PC-9 (cell line): Measurements from ENCODE around the gene SRPRB. TPM values are rescaled to one million over a fixed set of nuclear protein-coding genes. Genes with fewer than 3 reads are reported as not detected.

Source experiments
- BruUV-seq: library from RNA; stranded (reverse); fragments of 400-500 nt; replicated peaks from 2 replicates; lab custom pipeline; 2021; lab: Mats Ljungman, UMichigan
- CTCF ChIA-PET: fragments of 300-600 bp; sonication (Branson Sonifier 250); formaldehyde crosslinking; loops from one replicate; lab custom pipeline; 2022; ENCODE audit warnings: antibody characterized with exemption; lab: Charles Lee
- POLR2A ChIA-PET: fragments of 300-600 bp; sonication (Branson Sonifier 250); formaldehyde crosslinking; loops from one replicate; lab custom pipeline; 2022; ENCODE audit warnings: antibody characterized with exemption; ENCODE audit not compliant: unreplicated experiment; lab: Charles Lee
- DNase-seq, 2 experiments: peaks; one replicate each; pipeline versions ENCODE4 v3.0.0 to v3.0.0-alpha.2; 2015 to 2022; ENCODE audit warnings: mixed read lengths in 1 of 2
- H2AFZ ChIP-seq: fragments of 200-600 bp; sonication (generic); 2 replicates; pipeline ENCODE4 v1.8.1; 2017; ENCODE audit warnings: antibody characterized with exemption
- H3F3A ChIP-seq: fragments of 200-600 bp; sonication (generic); 2 replicates; pipeline ENCODE4 v1.8.1; 2017; ENCODE audit warnings: antibody characterized with exemption, mild to moderate bottlenecking, low read depth; ENCODE audit not compliant: insufficient read depth
- H3K27ac ChIP-seq: fragments of 200-600 bp; sonication (generic); 2 replicates; pipeline ENCODE4 v1.6.1; 2016; ENCODE audit warnings: mixed run types
- H3K27me3 ChIP-seq: fragments of 200-600 bp; sonication (generic); 2 replicates; pipeline ENCODE4 v1.6.1; 2016; ENCODE audit warnings: low read depth, mixed run types; ENCODE audit not compliant: insufficient read depth
- H3K36me3 ChIP-seq: fragments of 200-600 bp; sonication (generic); 2 replicates; pipeline ENCODE4 v1.6.1; 2016; ENCODE audit warnings: low read depth, mixed run types
- H3K4me1 ChIP-seq: fragments of 200-600 bp; sonication (generic); replicated peaks from 2 replicates; pipeline ENCODE4 v1.6.1; 2016; ENCODE audit warnings: mixed run types; ENCODE audit not compliant: insufficient read depth
- H3K4me2 ChIP-seq: fragments of 200-600 bp; sonication (generic); 2 replicates; pipeline ENCODE4 v1.6.1; 2017; ENCODE audit warnings: mixed run types
- H3K4me3 ChIP-seq: fragments of 200-600 bp; sonication (generic); 2 replicates; pipeline ENCODE4 v1.6.1; 2016; ENCODE audit warnings: mixed run types
- H3K79me2 ChIP-seq: fragments of 200-600 bp; sonication (generic); 2 replicates; pipeline ENCODE4 v1.6.1; 2017; ENCODE audit warnings: low read depth, mixed run types
- H3K9me2 ChIP-seq: fragments of 200-600 bp; sonication (generic); 2 replicates; pipeline ENCODE4 v1.8.1; 2017; ENCODE audit warnings: mild to moderate bottlenecking; ENCODE audit not compliant: insufficient read depth
- H3K9me3 ChIP-seq: fragments of 200-600 bp; sonication (generic); 2 replicates; pipeline ENCODE4 v1.8.1; 2016; ENCODE audit warnings: low read depth; ENCODE audit not compliant: insufficient read depth
- H4K20me1 ChIP-seq: fragments of 200-600 bp; sonication (generic); 2 replicates; pipeline ENCODE4 v1.8.1; 2017; ENCODE audit not compliant: insufficient read depth
- EZH2 ChIP-seq: fragments of 200-600 bp; sonication (generic); IDR thresholded peaks from 2 replicates; pipeline ENCODE4 v1.8.0; 2017; ENCODE audit warnings: antibody characterized with exemption, low read depth
- intact Hi-C: fragments of 100-400 bp; cut with micrococcal nuclease; formaldehyde crosslinking; loops from one replicate; pipeline ENCODE4 v1.10.0; 2022; ENCODE audit not compliant: unreplicated experiment
- total RNA-seq: library from RNA; stranded (reverse); gene quantifications from 2 replicates; pipeline ENCODE4 v1.2.3, GENCODE V29; 2021
- TF ChIP-seq, protein P1 (sequence below): fragments of 200-600 bp; sonication (generic); conservative IDR thresholded peaks from 2 replicates; pipeline ENCODE4 v1.6.1; 2017; ENCODE audit warnings: mixed run types, antibody characterized with exemption, mild to moderate bottlenecking, moderate library complexity

Gene SRPRB
- total RNA-seq, 1 experiment from 2014 or later = 25.5 TPM

DNA sequence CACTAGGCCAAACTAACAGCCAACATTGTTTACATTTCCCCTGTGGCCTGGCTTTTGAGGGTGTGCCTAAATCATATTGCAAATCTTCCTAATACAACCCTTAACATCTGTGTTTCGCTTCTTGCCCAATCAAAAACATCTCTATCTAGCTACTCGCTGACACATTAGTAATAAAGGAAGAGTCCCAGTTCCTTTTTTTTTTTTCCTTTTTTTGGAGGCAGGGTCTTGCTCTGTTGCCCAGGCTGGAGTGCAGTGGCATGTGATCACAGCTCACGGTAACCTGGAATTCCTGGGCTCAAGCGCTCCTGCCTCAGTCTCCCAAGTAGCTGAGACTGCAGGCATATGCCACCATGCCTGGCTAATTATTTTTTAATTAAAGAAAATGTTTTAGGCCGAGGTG lies 2.1 kb upstream of the SRPRB start:
- H3K9me3 ChIP-seq = no peaks in the 10 kb centered on the region

DNA sequence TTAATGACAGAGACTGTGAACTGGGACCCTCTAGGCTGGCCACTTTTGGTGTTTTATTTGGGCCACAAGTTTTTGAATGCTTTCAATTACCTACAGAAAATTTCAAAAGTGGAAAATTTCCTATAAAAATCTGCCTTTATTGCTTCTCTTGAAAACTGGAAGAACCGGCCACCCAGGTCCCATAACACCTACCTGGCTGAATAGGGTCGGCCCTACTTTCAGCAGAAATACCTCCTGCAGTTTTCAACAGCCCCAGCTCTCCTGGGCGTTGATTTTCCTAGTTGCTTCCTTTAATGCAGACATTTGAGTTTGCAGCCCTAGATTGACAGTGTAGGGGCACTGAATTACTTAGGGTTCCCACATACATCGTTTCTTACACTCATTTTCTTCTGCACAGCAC lies 719 bp upstream of the SRPRB start:
- ChIA-PET CTCF (no interaction called here), POLR2A (no interaction called here)
- no peaks in the 10 kb centered on the region for H3K9me2 ChIP-seq
- peaks cover 19% of the 10 kb centered on the region for H3K79me2 ChIP-seq
- peak overlapping the region; percentile 79; the same call in 1 of the 2 replicates for H3K4me3 ChIP-seq
- BruUV-seq = no TSS peak
- DNase-seq = peak; percentile 9 to 49
- H3K27me3 ChIP-seq = no peaks in the 10 kb centered on the region
- H3K4me2 ChIP-seq = peak overlapping the region; percentile 97
- intact Hi-C loops = loop anchor here (2.0 to 10.0 kb wide), 6 partner anchors 142 to 1080 kb away; partner anchors contain the start of genes CDV3 and NPHP3
- no peaks in the 10 kb centered on the region for H4K20me1 ChIP-seq
- H3F3A ChIP-seq = peaks cover 7% of the 10 kb centered on the region
- peak overlapping the region; percentile 88 for H2AFZ ChIP-seq
- H3K27ac ChIP-seq = peak overlapping the region; percentile 43; the same call in 1 of the 2 replicates
- peaks cover 21% of the 10 kb centered on the region for H3K4me1 ChIP-seq
- peaks cover 17% of the 10 kb centered on the region for H3K36me3 ChIP-seq
- no peaks in the 10 kb centered on the region for H3K9me3 ChIP-seq
- TF ChIP-seq, protein P1, sequence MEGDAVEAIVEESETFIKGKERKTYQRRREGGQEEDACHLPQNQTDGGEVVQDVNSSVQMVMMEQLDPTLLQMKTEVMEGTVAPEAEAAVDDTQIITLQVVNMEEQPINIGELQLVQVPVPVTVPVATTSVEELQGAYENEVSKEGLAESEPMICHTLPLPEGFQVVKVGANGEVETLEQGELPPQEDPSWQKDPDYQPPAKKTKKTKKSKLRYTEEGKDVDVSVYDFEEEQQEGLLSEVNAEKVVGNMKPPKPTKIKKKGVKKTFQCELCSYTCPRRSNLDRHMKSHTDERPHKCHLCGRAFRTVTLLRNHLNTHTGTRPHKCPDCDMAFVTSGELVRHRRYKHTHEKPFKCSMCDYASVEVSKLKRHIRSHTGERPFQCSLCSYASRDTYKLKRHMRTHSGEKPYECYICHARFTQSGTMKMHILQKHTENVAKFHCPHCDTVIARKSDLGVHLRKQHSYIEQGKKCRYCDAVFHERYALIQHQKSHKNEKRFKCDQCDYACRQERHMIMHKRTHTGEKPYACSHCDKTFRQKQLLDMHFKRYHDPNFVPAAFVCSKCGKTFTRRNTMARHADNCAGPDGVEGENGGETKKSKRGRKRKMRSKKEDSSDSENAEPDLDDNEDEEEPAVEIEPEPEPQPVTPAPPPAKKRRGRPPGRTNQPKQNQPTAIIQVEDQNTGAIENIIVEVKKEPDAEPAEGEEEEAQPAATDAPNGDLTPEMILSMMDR = no peak
- no peak for TF ChIP-seq EZH2

More for the DNA sequence above, 2.1 kb upstream of the SRPRB start:
- no peak for TF ChIP-seq EZH2
- TF ChIP-seq, protein P1 = no peak
- ChIA-PET POLR2A (no interaction called here), CTCF (no interaction called here)
- Histone ChIP-seq H4K20me1 (no peaks in the 10 kb centered on the region), H3K9me2 (no peaks in the 10 kb centered on the region), H3K4me3 (no peak overlapping the region), H3K27me3 (no peaks in the 10 kb centered on the region), H3K36me3 (peaks cover 10% of the 10 kb centered on the region; the same call in 1 of the 2 replicates), H3K4me1 (peaks cover 27% of the 10 kb centered on the region), H3K4me2 (no peak overlapping the region), H3F3A (peaks cover 7% of the 10 kb centered on the region), H3K79me2 (peaks cover 16% of the 10 kb centered on the region), H3K27ac (no peak overlapping the region), H2AFZ (no peak overlapping the region)
- BruUV-seq = no TSS peak
- no peak for DNase-seq
- intact Hi-C loops = loop anchor here (10.0 kb wide), 4 partner anchors 229 to 1079 kb away; partner anchors contain the start of genes CDV3 and NPHP3

DNA sequence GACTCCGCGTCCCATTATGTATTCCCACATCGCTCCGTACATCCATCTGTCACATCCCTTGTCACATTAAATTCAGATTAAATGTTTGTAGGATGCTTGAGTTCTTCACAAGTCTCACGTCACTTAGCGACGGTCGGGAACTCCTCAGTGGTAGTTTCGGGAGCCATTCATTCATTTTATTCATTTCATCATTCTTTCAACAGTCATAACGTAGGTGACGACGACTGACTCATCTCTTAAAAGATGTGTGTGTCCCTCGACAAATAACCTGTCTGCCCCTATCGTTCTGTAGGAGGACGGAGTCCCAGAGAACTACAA lies 272 bp upstream of the SRPRB start:
- CTCF ChIA-PET = no interaction called here
- Histone ChIP-seq H3K4me2 (peak overlapping the region; percentile 97), H3K9me3 (no peaks in the 10 kb centered on the region), H3K9me2 (no peaks in the 10 kb centered on the region), H3K4me3 (peak overlapping the region; percentile 79), H3K4me1 (peaks cover 18% of the 10 kb centered on the region), H3K79me2 (peaks cover 19% of the 10 kb centered on the region), H3K36me3 (peaks cover 17% of the 10 kb centered on the region), H2AFZ (peak overlapping the region; percentile 88), H3K27ac (peak overlapping the region; percentile 43; the same call in 1 of the 2 replicates), H4K20me1 (no peaks in the 10 kb centered on the region), H3F3A (peaks cover 10% of the 10 kb centered on the region), H3K27me3 (no peaks in the 10 kb centered on the region)
- TF ChIP-seq EZH2 = no peak
- intact Hi-C loops = loop anchor here (2.0 to 10.0 kb wide), 6 partner anchors 143 to 1081 kb away; partner anchors contain the start of genes CDV3 and NPHP3
- no peak for DNase-seq
- POLR2A ChIA-PET = no interaction called here
- no TSS peak for BruUV-seq

DNA sequence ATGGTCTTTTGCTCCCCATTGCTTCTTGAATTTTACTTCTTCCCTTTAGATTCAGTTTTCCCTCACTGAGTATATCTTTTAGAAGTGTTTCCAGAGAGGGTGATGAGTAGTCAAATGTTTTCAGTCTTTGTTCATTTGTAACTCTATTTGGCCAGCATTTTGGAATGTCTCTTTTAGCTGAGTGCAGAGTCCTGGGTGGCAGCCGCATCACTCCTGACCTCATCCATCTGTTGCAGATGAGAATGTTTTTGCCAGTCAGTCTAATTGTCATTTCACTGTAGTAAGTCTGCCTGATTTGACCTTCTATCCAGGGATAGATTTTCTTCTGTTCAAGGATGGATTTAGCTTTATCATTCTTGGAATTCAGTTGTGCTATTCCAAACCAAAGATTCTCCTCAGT lies 7.3 kb downstream of the SRPRB start:
- peaks cover 56% of the 10 kb centered on the region for H3K36me3 ChIP-seq
- BruUV-seq = no TSS peak
- CTCF ChIA-PET = no interaction called here
- no peak overlapping the region for H3K27ac ChIP-seq
- H3K27me3 ChIP-seq = no peaks in the 10 kb centered on the region
- H3K4me1 ChIP-seq = no peaks in the 10 kb centered on the region
- TF ChIP-seq, protein P1 = no peak
- no peak for TF ChIP-seq EZH2
- POLR2A ChIA-PET = no interaction called here
- no peak overlapping the region for H3K4me3 ChIP-seq
- H2AFZ ChIP-seq = no peak overlapping the region
- no peaks in the 10 kb centered on the region for H3K9me3 ChIP-seq
- H3K79me2 ChIP-seq = 0 out of 2 replicates have a peak, but pooled peaks cover 3% of the 10 kb centered on the region
- intact Hi-C loops = no loop called here
- DNase-seq = no peak
- H3F3A ChIP-seq = peaks cover 3% of the 10 kb centered on the region; the same call in 1 of the 2 replicates
- no peak overlapping the region for H3K4me2 ChIP-seq
- H4K20me1 ChIP-seq = no peaks in the 10 kb centered on the region
- no peaks in the 10 kb centered on the region for H3K9me2 ChIP-seq
